Dedifferentiated amniotic fluid mesenchymal stem cell (primary cell): ENCODE measurements around the gene DUS3L.
"Not testable (repeated sequence)": the region's sequence is repeated elsewhere in the genome, so short reads cannot be mapped to it uniquely, and the experiment has no call there.

Source experiments
- DNase-seq: peaks from one replicate; pipeline ENCODE4 v3.0.0-alpha.2; 2016; ENCODE audit errors: extremely low spot score

The DUS3L gene

DNA sequence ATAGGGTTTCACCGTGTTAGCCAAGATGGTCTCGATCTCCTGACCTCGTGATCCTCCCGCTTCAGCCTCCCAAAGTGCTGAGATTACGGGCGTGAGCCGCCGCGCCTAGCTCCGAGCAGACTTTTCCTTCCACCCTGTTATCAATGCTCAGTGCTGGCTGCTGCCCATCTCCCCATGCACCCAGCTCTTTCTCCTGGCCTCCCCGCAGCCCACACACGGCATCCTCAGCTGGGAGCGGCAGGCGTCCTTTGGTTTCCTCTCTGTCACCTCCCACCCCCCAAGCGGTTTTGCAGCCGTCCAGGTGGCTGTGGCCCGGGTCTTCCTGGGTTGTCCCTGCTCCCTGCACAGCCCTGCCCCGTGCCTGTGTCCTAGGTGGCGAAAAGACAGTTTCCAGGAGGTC, 18.5 kb downstream of the DUS3L start:
- DNase-seq = no peak

DNA sequence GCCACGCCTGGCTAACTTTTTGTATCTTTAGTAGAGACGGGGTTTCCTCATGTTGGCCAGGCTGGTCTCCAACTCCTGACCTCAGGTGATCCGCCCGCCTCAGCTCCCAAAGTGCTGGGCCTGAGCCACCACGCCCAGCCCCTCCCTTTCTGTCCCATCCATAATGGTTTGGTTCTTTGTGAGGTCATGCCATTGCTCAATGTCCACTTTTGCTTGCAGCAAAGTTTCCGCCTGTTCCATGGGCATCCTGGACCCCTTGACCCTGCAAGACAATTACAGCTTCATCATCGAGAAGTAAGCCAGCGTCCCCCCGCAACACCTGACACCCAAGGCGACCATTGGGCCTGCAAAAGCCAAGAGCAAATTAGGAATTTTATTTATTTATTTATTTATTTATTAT, 23.0 kb downstream of the DUS3L start:
- DNase-seq = no peak

DNA sequence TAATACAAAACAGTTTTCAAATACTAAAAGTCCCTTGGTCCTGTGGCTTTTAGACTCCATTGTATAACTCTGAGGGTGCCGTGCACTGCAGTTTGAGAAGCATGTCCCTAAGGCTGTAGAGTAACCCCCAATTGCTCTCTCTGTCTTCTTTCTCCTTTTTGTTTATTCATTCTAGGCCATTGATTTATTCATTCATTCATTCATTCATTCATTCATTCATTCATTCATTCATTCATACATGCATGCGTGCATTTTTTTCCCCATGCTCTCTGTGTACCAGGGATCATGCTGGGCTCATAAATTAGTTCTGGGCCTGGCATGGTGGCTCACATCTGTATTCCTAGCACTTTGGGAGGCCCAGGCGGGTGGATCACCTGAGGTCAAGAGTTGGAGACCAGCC, 25.7 kb downstream of the DUS3L start:
- no peak for DNase-seq

DNA sequence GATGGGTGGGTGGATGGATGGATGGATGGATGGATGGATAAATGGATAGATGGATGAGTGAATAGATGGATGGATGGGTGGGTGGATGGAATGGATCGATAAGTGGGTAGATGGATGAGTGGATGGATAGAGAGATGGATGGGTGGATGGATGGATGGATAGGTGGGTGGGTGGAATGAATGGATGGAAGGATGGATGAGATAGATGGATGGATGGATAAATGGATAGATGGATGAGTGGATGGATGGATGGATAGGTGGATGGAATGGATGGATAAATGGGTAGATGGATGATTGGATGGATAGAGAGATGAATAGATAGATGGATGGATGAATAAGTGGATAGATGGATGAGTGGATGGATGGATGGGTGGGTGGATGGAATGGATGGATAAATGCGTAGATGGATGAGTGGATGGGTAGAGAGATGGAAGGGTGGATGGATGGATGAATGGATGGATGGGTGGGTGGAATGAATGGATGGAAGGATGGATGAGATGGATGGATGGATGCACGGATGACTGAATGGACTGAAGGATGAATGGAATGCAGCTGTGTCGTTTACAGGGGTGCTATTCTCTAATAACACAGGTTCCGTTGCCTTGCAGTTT, 28.2 kb downstream of the DUS3L start:
- no peak for DNase-seq

DNA sequence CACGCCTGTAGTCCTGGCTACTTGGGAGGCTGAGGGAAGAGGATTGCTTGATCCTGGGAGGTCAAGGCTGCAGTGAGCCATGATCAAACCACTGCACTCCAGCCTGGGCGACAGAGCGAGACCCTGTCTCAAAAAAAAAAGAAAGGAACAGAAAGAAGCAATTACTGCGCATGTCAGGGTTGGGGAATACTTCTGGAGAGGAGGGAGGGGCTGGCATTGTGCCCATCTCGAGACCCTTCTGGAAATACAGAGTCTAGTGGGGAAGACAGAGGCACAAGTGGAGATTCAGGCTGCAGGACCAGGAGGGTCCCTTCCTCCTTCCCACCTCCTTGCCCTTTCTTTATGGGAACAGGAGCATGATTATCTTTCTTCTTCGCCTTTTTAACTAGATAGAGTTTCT, 37.2 kb downstream of the DUS3L start:
- no peak for DNase-seq

DNA sequence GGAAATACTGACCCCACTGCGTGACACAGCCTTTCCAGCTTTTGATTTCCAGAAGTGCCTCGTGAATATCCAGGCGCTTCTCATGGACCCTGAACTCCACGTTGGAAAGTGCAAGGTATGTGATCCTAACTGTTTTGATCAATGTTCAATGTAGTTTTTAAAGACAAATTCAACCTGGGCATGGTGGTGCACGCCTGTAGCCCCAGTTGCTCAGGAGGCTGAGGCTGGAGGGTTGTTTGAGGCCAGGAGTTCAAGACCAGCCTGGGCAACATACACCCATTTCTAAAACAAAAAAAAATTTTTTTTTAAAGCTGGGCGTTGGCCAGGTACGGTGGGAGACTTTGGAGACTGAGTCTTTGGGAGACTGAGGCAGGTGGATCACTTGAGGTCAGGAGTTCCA, 39.3 kb downstream of the DUS3L start:
- no peak for DNase-seq

DNA sequence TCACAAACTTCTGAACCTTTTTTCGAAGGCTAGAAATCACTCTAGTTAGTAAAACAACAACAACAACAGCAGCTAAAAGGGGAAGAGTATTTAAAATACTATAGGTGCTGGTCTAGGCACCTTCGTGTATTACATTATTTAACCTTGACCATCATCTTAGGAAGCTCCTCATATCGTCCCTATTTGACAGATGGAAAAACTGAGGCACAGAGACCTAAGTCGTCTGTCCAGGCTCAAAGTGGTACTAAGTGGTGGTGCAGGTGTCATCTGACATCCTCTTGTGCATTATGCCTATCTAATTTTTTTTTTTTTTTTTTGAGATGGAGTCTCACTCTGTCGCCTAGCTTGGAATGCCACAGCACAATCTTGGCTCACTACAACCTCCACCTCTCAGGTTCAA, 41.5 kb downstream of the DUS3L start:
- DNase-seq = no peak

DNA sequence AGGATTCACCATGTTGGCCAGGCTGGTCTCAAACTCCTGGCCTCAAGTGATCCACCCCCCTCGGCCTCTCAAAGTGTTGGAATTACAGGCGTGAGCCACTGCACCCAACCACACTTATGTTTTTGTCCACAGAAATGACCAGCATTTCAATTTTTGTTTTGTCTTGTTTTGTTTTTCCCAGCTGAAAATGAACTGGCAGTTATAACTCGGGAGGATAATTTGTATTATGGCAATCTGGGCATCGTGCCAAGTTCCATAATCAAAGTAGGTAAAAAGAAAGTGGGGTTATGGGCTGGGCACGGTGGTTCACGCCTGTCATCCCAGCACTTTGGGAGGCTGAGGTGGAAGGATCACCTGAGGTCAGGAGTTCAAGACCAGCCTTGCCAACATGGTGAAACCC, 42.0 kb downstream of the DUS3L start:
- not testable (repeated sequence) for DNase-seq

DNA sequence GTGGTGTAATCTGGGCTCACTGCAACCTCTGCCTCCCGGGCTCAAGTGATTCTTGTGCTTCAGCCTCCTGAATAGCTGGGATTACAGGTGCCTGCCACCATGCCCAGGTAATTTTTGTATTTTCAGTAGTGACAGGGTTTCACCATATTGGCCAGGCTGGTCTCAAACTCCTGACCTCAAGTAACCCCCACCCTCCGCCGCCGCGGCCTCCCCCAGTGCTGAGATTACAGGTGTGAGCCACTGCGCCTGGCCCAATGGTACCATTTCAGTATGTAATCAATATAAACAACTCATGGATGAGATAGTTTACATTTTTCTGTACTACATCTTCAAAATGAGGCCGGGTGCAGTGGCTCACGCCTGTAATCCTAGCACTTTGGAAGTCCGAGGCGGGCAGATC, 46.0 kb downstream of the DUS3L start:
- not testable (repeated sequence) for DNase-seq

DNA sequence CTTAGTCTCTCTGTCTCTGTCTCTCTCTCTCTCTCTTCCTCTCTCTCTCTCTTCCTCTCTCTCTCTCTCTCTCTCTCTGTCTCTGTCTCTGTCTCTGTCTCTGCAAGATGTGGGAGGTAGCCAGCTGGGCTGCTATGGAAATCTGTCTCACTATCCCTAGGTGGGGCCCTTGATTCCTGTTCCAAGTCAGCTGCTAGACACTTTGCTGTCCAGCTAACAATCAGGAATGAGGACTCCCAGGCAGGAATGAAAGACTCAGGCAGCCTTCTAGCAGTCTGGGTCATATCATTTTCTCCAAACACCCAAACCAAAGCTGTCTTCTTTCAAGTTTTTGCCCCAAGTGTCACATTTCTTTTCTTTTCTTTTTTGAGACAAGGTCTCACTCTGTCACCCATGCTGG, 47.3 kb downstream of the DUS3L start:
- DNase-seq = no peak

DNA sequence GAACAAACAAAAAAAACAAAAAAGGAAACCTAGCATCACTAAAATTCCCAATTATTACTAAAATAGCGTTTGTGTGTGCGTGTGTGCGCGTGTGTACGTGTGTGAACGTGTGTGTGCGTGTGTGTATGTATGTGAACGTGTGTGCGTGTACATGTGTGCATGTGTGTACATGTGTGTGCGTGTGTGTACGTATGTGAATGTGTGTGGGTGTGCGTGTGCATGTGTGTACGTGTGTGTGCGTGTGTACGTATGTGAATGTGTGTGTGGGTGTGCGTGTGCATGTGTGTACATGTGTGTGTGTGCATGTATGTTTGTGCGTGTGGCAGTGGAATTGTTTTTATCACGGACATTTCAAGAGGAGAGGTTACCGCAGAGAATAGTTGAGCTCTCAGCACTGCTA, 48.9 kb downstream of the DUS3L start:
- no peak for DNase-seq

DNA sequence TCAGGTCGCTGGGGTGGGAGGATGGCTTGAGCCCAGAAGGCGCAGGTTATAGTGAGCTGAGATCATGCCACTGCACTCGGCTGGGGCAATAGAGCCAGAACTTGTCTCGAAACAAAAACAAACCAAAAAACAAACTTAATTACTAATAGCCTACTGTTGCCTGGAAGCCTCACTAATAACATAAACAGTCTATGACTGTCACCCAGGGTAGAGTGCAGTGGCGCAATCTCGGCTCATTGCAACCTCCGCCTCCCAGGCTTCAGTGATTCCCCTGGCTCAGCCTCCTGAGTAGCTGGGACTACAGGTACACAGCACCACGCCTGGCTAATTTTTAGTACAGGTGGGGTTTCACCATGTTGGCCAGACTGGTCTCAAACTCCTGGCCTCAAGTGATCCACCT, 52.5 kb downstream of the DUS3L start:
- DNase-seq = no peak
